ENCODE results near the gene TANGO6. TPM values are rescaled to one million over a fixed set of nuclear protein-coding genes. Genes with fewer than 3 reads are reported as not detected.
"Not testable (repeated sequence)": the region's sequence is repeated elsewhere in the genome, so short reads cannot be mapped to it uniquely, and the experiment has no call there.

The TANGO6 gene
- total RNA-seq, 1 donor from 2014 or later: 12.5 TPM

DNA sequence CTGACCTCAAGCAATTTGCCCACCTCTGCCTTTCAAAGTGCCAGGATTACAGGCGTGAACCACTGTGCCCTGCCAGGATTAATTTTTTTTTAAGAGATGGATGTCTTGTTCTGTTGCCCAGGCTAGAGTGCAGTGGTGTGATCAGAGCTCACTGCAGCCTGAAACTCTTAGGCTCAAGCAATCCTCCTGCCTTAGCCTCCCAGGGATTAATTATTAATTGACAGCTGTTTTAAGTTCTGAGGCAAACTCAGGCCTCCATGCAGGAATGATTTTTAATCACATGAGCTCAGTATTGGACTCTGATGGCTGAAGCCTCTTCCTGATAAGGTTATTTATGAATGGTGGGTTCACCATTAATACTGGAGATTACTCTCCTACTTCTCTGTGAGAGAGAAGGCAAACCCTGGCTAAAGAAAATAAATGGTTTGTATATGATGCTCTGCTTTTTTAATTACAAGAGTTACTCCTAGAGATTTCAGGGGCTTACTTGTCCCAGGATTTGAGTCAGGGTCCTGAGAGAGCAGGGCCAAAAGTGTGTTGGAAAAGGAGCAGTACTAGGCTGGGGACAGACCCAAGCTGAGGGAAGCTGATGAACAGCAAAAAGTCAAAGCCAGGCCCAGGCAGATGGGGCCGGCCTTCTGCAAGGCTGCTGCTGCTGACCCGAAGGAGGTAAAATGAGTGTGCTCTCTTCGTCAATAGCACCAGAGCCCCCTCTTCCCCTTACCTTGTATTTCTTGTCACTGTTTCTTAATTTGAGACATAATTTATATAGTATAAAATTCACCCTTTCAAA is 205.2 kb downstream of the TANGO6 start:
- Histone ChIP-seq H3K4me3 (ENCODE audit: low read length in 3 of 3) (no peak overlapping the region), H3K27me3 (ENCODE audit: control insufficient read depth in 3 of 3, insufficient read depth in 3 of 3, low read length in 3 of 3) (no peaks in the 10 kb centered on the region), H3K27ac (ENCODE audit: low read depth, low read length) (no peak overlapping the region), H3K9me3 (ENCODE audit: control insufficient read depth in 3 of 3, low read length in 3 of 3) (no peaks in the 10 kb centered on the region), H3K4me1 (ENCODE audit: control insufficient read depth in 3 of 3, insufficient read depth in 3 of 3, low read length in 3 of 3) (no peaks in the 10 kb centered on the region), H3K36me3 (ENCODE audit: control insufficient read depth in 3 of 3, insufficient read depth in 3 of 3, low read length in 3 of 3) (peaks cover 0 to 3% (median 0%) of the 10 kb centered on the region in 3 donors), H3K9ac (ENCODE audit: low read depth in 1 of 3, low read length in 3 of 3) (no peak overlapping the region)

DNA sequence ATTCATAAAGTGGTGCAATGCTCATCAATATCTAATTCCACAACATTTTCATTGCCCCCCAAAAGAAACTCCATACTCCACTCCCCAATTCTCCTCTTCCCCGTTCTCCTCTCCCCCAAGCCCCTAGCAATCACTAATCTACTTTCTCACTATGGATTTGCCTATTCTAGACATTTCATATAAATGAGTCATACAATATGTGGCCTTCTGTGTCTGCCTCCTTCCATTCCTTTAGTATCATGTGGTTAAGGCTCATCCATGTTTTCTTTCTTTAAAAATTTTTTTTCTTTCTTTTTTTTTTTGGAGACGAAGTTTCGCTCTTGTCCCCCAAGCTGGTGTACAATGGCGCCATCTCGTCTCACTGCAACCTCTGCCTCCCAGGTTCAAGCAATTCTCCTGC is 205.8 kb downstream of the TANGO6 start:
- Histone ChIP-seq H3K9me3 (ENCODE audit: control insufficient read depth in 3 of 3, low read length in 3 of 3) (no peaks in the 10 kb centered on the region), H3K36me3 (ENCODE audit: control insufficient read depth in 3 of 3, insufficient read depth in 3 of 3, low read length in 3 of 3) (peaks cover 0 to 3% (median 0%) of the 10 kb centered on the region in 3 donors), H3K27me3 (ENCODE audit: control insufficient read depth in 3 of 3, insufficient read depth in 3 of 3, low read length in 3 of 3) (no peaks in the 10 kb centered on the region)

DNA sequence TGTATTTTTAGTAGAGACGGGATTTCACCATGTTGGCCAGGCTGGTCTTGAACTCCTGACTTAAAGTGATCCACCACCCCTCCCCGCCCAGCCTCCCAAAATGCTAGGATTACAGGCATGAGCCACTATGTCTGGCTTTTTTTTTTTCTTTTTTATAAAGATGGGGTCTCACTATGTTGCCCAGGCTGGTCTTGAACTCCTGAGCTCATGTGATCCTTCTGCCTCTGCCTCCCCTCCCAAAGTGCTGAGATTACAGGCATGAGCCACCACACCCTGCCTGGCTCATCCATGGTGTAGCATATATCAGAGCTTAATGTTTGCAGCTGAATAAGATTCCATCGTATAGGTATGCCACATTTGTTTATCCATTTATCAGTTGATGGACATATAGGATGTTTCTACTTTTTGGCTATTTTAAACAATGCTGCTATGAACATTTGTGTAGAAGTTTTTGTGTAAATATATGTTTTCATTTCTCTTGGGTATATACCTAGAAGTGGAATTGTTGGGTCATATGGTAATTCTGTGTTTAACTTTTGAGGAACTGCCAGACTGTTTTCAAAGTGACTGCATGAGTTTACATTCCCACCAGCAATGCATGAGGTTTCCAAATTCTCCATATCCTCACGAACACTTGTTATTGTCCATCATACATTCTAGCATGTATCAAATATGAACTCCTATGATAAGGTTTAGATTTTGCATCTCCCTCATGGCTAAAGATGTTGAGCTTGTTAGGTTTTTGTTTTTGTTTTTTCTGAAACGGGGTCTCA is 206.5 kb downstream of the TANGO6 start:
- no peak overlapping the region for H3K9ac ChIP-seq (ENCODE audit: low read depth in 1 of 3, low read length in 3 of 3)
- H3K4me1 ChIP-seq (ENCODE audit: control insufficient read depth in 3 of 3, insufficient read depth in 3 of 3, low read length in 3 of 3): no peaks in the 10 kb centered on the region
- H3K9me3 ChIP-seq (ENCODE audit: control insufficient read depth in 3 of 3, low read length in 3 of 3): no peaks in the 10 kb centered on the region
- no peaks in the 10 kb centered on the region for H3K27me3 ChIP-seq (ENCODE audit: control insufficient read depth in 3 of 3, insufficient read depth in 3 of 3, low read length in 3 of 3)
- H3K27ac ChIP-seq (ENCODE audit: low read depth, low read length): no peak overlapping the region
- H3K4me3 ChIP-seq (ENCODE audit: low read length in 3 of 3): no peak overlapping the region
- H3K36me3 ChIP-seq (ENCODE audit: control insufficient read depth in 3 of 3, insufficient read depth in 3 of 3, low read length in 3 of 3): no peaks in the 10 kb centered on the region

More for the DNA sequence above, 205.8 kb downstream of the TANGO6 start:
- H3K4me1 ChIP-seq (ENCODE audit: control insufficient read depth in 3 of 3, insufficient read depth in 3 of 3, low read length in 3 of 3): no peaks in the 10 kb centered on the region
- H3K4me3 ChIP-seq (ENCODE audit: low read length in 3 of 3): no peak overlapping the region
- H3K27ac ChIP-seq (ENCODE audit: low read depth, low read length): no peak overlapping the region
- no peak overlapping the region for H3K9ac ChIP-seq (ENCODE audit: low read depth in 1 of 3, low read length in 3 of 3)

DNA sequence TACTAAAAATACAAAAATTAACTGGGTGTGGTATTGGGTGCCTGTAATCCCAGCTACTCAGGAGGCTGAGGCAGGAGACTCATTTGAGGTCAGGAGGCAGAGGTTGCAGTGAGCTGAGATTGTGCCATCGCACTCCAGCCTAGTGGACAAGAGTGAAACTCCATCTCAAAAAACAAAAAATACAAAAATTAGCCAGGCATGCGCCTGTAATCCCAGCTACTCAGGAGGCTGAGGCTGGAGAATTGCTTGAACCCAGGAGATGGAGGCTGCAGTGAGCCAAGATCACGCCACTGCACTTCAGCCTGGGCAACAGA is 208.1 kb downstream of the TANGO6 start:
- H3K27me3 ChIP-seq (ENCODE audit: control insufficient read depth in 3 of 3, insufficient read depth in 3 of 3, low read length in 3 of 3); H3K4me3 ChIP-seq (ENCODE audit: low read length in 3 of 3); H3K4me1 ChIP-seq (ENCODE audit: control insufficient read depth in 3 of 3, insufficient read depth in 3 of 3, low read length in 3 of 3); H3K9me3 ChIP-seq (ENCODE audit: control insufficient read depth in 3 of 3, low read length in 3 of 3); H3K36me3 ChIP-seq (ENCODE audit: control insufficient read depth in 3 of 3, insufficient read depth in 3 of 3, low read length in 3 of 3); H3K27ac ChIP-seq (ENCODE audit: low read depth, low read length); H3K9ac ChIP-seq (ENCODE audit: low read depth in 1 of 3, low read length in 3 of 3): not testable (repeated sequence)

DNA sequence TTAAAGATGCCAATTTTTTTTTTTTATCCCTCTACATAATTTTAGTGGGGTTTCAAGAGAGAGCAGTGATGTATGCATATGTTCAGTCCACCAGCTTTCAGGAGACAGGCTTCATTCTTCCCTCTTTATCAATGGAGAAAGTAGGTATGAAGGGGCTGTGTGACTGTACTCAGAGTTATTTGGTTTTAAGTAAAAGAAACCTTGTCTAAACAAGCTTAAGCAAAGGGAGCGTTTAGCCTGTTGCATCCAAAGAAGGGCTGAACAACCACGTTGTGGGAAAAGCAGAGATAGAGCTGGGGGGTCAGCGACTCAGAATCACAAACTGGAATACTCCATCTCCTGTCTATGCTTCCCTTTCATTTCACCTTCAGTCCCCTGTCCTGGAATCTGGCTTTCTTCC is 211.7 kb downstream of the TANGO6 start:
- Histone ChIP-seq H3K27me3 (ENCODE audit: control insufficient read depth in 3 of 3, insufficient read depth in 3 of 3, low read length in 3 of 3) (no peaks in the 10 kb centered on the region), H3K36me3 (ENCODE audit: control insufficient read depth in 3 of 3, insufficient read depth in 3 of 3, low read length in 3 of 3) (no peaks in the 10 kb centered on the region), H3K4me1 (ENCODE audit: control insufficient read depth in 3 of 3, insufficient read depth in 3 of 3, low read length in 3 of 3) (peaks cover 2 to 9% (median 3%) of the 10 kb centered on the region in 3 donors), H3K4me3 (ENCODE audit: low read length in 3 of 3) (no peak overlapping the region), H3K9ac (ENCODE audit: low read depth in 1 of 3, low read length in 3 of 3) (no peak overlapping the region), H3K9me3 (ENCODE audit: control insufficient read depth in 3 of 3, low read length in 3 of 3) (no peaks in the 10 kb centered on the region), H3K27ac (ENCODE audit: low read depth, low read length) (no peak overlapping the region)

DNA sequence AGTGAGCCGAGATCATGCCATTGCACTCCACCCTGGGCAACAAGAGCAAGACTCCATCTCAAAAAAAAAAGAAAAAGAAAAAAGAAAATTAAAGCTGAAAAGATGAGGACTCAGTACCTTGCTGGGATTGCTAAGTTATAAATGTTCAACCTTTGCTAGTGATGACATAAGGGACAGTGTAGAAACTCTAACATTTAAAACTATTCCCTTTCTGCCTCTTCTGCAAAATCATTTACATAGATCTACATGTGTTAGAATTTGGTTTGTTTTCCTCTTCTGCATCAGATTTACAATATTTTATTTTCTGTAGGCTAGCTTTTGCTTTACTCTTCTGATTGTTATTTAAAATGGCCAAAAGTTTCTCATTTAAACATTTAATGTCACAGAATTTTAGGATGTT is 212.6 kb downstream of the TANGO6 start:
- Histone ChIP-seq H3K9me3 (ENCODE audit: control insufficient read depth in 3 of 3, low read length in 3 of 3) (no peaks in the 10 kb centered on the region), H3K4me1 (ENCODE audit: control insufficient read depth in 3 of 3, insufficient read depth in 3 of 3, low read length in 3 of 3) (peaks cover 2 to 9% (median 3%) of the 10 kb centered on the region in 3 donors), H3K36me3 (ENCODE audit: control insufficient read depth in 3 of 3, insufficient read depth in 3 of 3, low read length in 3 of 3) (no peaks in the 10 kb centered on the region), H3K9ac (ENCODE audit: low read depth in 1 of 3, low read length in 3 of 3) (no peak overlapping the region), H3K27ac (ENCODE audit: low read depth, low read length) (no peak overlapping the region), H3K4me3 (ENCODE audit: low read length in 3 of 3) (no peak overlapping the region), H3K27me3 (ENCODE audit: control insufficient read depth in 3 of 3, insufficient read depth in 3 of 3, low read length in 3 of 3) (no peaks in the 10 kb centered on the region)

DNA sequence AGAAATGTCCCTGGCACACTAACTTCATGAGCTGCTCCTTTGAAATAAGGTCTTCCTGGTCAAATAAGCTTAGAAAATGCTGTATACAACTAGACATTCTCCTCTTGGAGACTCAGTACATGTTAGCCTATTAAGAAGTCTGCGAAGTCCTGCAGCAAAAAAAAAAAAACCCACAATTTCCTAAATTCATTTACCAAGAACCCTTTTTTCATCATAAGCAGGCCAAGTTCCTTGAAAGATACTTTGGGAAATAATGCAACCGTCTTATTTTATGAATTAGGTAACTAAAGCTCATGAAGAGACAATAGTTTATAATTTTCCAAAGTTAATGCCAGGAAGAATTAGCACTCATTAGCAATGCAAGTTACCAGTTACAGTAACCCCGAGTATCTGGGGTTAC is 213.1 kb downstream of the TANGO6 start:
- no peak overlapping the region for H3K27ac ChIP-seq (ENCODE audit: low read depth, low read length)
- H3K4me1 ChIP-seq (ENCODE audit: control insufficient read depth in 3 of 3, insufficient read depth in 3 of 3, low read length in 3 of 3): peaks cover 2 to 9% (median 3%) of the 10 kb centered on the region in 3 donors
- no peak overlapping the region for H3K9ac ChIP-seq (ENCODE audit: low read depth in 1 of 3, low read length in 3 of 3)
- no peaks in the 10 kb centered on the region for H3K36me3 ChIP-seq (ENCODE audit: control insufficient read depth in 3 of 3, insufficient read depth in 3 of 3, low read length in 3 of 3)
- no peaks in the 10 kb centered on the region for H3K27me3 ChIP-seq (ENCODE audit: control insufficient read depth in 3 of 3, insufficient read depth in 3 of 3, low read length in 3 of 3)
- H3K9me3 ChIP-seq (ENCODE audit: control insufficient read depth in 3 of 3, low read length in 3 of 3): no peaks in the 10 kb centered on the region
- H3K4me3 ChIP-seq (ENCODE audit: low read length in 3 of 3): no peak overlapping the region

DNA sequence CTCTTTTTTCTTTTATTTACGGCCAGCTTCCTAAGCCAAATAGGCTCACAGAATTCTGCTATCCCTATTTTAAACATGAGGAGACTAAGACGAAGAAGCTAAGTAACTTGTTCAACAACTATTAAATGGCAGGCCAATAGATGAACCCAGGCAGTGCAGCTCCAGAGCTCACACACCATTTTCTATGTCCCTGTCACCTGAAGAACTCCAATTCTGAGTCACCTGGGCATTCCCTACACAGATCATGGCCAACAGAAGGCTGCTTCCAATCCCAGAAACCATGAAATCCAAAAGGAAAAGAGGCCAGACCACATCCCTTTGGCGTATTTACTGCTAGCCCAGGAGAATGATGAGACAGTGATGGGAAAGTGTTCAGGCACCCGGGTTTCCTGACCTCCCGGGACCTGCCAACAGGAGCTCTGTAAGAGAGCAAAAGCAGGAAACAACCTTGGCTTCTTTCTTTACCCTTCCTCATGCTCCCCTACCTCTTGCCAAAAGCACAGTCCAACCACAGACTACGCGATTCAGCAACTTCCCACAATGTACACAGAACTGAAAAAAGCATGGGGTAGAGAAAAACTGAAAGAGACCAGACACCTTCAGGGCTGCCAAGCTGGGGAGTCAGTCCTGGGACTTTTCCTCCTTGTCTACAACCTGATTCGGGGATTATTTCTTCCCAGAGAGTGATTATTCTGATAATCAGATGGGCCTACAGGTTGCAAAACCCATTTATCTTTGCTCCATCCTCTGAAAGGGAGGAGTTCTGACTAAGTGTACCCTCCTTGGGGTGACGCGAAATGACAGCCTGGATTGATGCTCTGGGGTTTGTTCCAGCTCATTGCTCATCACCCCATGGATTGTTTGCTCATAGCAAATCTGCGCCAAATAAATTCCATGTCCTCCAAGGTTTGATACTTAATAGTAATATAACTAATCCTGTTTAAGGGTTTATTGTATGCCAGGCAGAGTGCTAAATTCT is 214.4 kb downstream of the TANGO6 start:
- Histone ChIP-seq H3K27ac (ENCODE audit: low read depth, low read length) (peak overlapping the region; percentile 62), H3K9ac (ENCODE audit: low read depth in 1 of 3, low read length in 3 of 3) (no peak overlapping the region), H3K4me3 (ENCODE audit: low read length in 3 of 3) (no peak overlapping the region), H3K9me3 (ENCODE audit: control insufficient read depth in 3 of 3, low read length in 3 of 3) (no peaks in the 10 kb centered on the region), H3K27me3 (ENCODE audit: control insufficient read depth in 3 of 3, insufficient read depth in 3 of 3, low read length in 3 of 3) (no peaks in the 10 kb centered on the region), H3K4me1 (ENCODE audit: control insufficient read depth in 3 of 3, insufficient read depth in 3 of 3, low read length in 3 of 3) (peaks cover 2 to 9% (median 3%) of the 10 kb centered on the region in 3 donors), H3K36me3 (ENCODE audit: control insufficient read depth in 3 of 3, insufficient read depth in 3 of 3, low read length in 3 of 3) (no peaks in the 10 kb centered on the region)

DNA sequence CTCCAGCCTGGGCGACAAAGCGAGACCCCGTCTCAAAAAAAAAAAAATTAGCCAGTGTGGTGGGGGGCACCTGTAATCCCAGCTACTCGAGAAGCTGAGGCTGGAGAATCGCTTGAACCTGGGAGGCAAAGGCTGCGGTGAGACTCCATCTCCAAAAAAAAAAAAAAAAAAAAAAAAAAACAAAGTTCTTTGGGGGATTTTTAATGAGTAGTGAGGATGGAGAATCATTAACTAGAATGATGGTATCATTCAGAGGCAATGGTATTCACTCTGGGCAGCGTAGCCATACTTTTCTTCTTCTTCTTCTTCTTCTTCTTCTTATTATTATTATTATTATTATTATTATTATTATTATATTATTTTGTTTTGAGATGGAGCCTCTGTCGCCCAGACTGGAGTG is 220.2 kb downstream of the TANGO6 start:
- H3K9ac ChIP-seq (ENCODE audit: low read depth in 1 of 3, low read length in 3 of 3); H3K27ac ChIP-seq (ENCODE audit: low read depth, low read length); H3K4me3 ChIP-seq (ENCODE audit: low read length in 3 of 3); H3K27me3 ChIP-seq (ENCODE audit: control insufficient read depth in 3 of 3, insufficient read depth in 3 of 3, low read length in 3 of 3); H3K36me3 ChIP-seq (ENCODE audit: control insufficient read depth in 3 of 3, insufficient read depth in 3 of 3, low read length in 3 of 3); H3K9me3 ChIP-seq (ENCODE audit: control insufficient read depth in 3 of 3, low read length in 3 of 3): not testable (repeated sequence)
- peaks cover 10 to 19% (median 15%) of the 10 kb centered on the region in 3 donors for H3K4me1 ChIP-seq (ENCODE audit: control insufficient read depth in 3 of 3, insufficient read depth in 3 of 3, low read length in 3 of 3)
